NB4 (cell line): ENCODE data around the gene CLMP.

Source experiments
- DNase-seq: peaks from one replicate; pipeline ENCODE4 v3.0.0; 2010; ENCODE audit warnings: low read depth
- H3K4me3 ChIP-seq: one replicate; pipeline ENCODE4 v1.5.1; 2011; ENCODE audit warnings: mild to moderate bottlenecking, low read depth, low read length, moderate library complexity
- MYC ChIP-seq: IDR thresholded peaks from 2 replicates; pipeline ENCODE4 v1.6.1; 2011; ENCODE audit warnings: low read depth, low read length
- POLR2A ChIP-seq: IDR thresholded peaks from 2 replicates; pipeline ENCODE4 v1.6.1; 2011; ENCODE audit warnings: mild to moderate bottlenecking; ENCODE audit not compliant: insufficient read length; ENCODE audit errors: extremely low read depth
- TF ChIP-seq, protein P1 (sequence below): IDR thresholded peaks from 2 replicates; pipeline ENCODE4 v1.6.1; 2011; ENCODE audit warnings: low read depth, low read length
- TF ChIP-seq, protein P2 (sequence below): IDR thresholded peaks from one replicate; pipeline ENCODE4 v1.5.1; 2012; ENCODE audit warnings: low read depth, low read length

CLMP gene

DNA sequence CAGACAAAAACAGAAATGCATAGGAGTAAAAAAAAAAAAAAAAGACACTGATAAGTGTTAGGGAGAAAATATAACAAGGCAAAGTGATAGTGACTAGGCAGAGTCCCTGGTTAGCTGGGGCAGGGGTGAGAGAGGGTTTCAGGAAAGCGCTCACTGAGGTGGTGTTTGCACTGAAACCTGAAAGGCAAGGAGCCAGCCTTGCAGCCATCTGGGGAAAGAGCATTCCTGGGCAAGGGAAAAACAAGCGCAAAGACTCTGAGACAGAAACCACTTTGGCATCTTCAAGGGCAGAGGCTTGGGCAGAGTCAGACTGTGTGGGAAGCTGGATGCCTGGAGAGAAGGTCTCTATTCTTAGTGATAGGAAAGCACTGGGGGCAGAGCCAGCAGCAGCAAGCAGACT, 14.5 kb downstream of the CLMP start:
- H3K4me3 ChIP-seq = no peak overlapping the region
- DNase-seq = no peak
- TF ChIP-seq POLR2A (no peak), MYC (no peak)
- TF ChIP-seq, protein P1, sequence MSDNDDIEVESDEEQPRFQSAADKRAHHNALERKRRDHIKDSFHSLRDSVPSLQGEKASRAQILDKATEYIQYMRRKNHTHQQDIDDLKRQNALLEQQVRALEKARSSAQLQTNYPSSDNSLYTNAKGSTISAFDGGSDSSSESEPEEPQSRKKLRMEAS = no peak
- TF ChIP-seq, protein P2, sequence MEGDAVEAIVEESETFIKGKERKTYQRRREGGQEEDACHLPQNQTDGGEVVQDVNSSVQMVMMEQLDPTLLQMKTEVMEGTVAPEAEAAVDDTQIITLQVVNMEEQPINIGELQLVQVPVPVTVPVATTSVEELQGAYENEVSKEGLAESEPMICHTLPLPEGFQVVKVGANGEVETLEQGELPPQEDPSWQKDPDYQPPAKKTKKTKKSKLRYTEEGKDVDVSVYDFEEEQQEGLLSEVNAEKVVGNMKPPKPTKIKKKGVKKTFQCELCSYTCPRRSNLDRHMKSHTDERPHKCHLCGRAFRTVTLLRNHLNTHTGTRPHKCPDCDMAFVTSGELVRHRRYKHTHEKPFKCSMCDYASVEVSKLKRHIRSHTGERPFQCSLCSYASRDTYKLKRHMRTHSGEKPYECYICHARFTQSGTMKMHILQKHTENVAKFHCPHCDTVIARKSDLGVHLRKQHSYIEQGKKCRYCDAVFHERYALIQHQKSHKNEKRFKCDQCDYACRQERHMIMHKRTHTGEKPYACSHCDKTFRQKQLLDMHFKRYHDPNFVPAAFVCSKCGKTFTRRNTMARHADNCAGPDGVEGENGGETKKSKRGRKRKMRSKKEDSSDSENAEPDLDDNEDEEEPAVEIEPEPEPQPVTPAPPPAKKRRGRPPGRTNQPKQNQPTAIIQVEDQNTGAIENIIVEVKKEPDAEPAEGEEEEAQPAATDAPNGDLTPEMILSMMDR = no peak

DNA sequence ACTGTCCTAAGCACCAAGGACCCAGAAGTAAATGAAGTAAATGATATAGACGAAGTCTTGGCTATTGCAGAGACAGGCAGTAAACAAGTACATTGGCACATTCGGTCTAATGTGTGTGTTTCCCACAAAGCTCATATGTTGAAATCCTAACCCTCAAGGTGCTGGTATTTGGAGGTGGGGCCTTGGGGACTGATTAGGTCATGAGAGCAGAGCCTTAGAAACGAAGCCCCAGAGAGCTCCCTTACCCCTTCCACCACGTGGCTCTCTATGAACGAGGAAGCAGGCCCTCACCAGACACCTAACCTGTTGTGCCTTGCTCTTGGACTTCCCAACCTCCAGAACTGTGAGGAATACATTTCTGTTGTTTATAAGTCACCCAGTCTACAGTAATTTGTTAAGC, 14.9 kb downstream of the CLMP start:
- no peak for TF ChIP-seq POLR2A
- TF ChIP-seq MYC = no peak
- TF ChIP-seq, protein P2 = no peak
- TF ChIP-seq, protein P1 = no peak
- DNase-seq = peak; percentile 38
- no peak overlapping the region for H3K4me3 ChIP-seq

DNA sequence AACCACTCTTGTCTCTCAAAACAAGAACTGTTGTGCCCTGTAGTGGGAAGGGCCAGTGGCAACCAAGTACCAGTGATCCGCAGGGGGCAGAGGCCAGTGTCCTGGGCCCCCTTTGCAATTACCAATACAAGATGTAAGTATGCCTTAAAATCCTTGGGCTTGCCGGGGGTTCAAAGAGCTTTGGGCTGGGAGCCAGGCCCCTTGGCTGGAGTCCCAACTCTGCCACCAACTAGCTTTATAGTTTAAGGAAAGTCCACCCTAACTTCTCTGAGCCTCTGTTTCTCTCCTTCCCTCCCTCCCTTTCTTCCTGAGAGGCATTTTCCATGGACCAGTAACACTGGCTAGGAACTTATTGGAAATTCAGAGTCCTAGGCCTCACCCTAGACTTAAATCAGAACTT, 15.5 kb downstream of the CLMP start:
- DNase-seq = no peak
- H3K4me3 ChIP-seq = no peak overlapping the region
- TF ChIP-seq POLR2A (no peak), MYC (no peak)
- TF ChIP-seq, protein P2 = no peak
- TF ChIP-seq, protein P1 = no peak

DNA sequence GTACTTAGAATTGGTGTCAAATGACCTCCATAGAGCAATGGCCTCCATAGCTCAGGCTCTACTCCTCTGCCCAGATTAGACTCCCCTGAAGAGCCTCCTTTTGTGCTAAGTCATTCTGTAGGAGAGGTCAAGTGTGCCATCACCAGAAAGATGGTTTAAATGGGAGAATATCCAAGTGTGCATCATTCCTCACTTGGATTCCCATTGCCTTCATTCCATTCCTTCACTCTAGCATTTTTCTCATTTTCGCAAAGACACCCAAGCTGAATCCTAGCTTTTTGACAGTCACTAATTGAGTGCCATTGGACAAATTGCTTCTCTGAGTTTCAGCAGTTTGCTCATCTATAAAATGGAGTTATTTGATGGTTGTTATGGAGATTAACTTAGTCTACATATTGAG, 16.9 kb downstream of the CLMP start:
- no peak overlapping the region for H3K4me3 ChIP-seq
- DNase-seq = no peak
- TF ChIP-seq POLR2A (no peak), MYC (no peak)
- TF ChIP-seq, protein P2 = no peak
- TF ChIP-seq, protein P1 = no peak

DNA sequence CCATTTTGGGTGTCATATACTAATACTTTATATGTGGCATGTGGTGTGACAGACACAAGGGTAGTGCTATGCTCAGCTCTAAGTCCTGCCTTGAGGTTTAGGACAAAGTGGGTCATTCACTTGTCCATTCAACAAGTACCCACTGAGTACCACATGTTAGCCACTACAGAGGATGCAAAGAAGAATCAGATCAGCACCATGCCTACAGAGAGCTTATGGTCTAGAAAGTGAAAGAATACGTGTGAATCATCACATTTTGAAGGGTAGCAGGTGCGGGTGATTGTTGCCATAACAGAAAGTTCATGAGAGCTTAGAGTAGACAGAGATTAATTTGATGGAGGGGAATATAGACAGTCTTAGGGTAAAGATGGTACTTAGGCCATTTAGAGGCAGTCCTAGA, 18.3 kb downstream of the CLMP start:
- no peak overlapping the region for H3K4me3 ChIP-seq
- no peak for DNase-seq
- no peak for TF ChIP-seq MYC
- TF ChIP-seq POLR2A = no peak
- TF ChIP-seq, protein P2 = no peak
- TF ChIP-seq, protein P1 = no peak
